Measurements from ENCODE around the gene RBFOX2.

RBFOX2 gene

DNA sequence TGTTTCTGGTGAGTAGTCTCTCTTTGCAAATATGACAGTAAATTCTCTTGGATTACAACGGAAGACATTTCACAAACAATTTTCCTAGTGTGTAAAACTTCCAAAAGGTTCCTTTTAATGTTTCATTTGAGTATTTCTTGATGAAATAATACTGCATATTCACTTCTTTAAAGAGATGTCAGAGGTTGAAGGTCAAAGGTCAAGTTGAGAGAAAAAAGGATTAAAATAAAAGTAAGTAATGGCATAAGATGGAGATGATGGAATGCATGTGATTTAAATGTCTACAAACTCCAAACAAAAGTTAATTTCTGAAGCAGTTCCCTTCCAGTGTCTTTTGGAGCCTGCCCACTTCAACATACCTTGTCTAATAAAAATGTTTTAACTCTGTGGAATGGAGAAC, 270.2 kb downstream of the RBFOX2 start:
- DNase-seq (ENCODE audit: extremely low read depth, insufficient read length) = no peak
- no peaks in the 10 kb centered on the region for H3K27me3 ChIP-seq (replicated peaks; ENCODE audit: control insufficient read depth, insufficient read depth, low read length)
- no peak for TF ChIP-seq CTCF (IDR thresholded peaks at IDR 0.05; ENCODE audit: insufficient read depth, low read length, poor library complexity, severe bottlenecking)
- H3K36me3 ChIP-seq (ENCODE audit: control insufficient read depth, insufficient read depth, low read length) = no peaks in the 10 kb centered on the region
- no peak overlapping the region for H3K4me3 ChIP-seq (replicated peaks; ENCODE audit: low read depth, low read length)

GRCh38 chr22:35756722-35757121, 271.9 kb downstream of the RBFOX2 start:
- H3K36me3 ChIP-seq (ENCODE audit: control insufficient read depth, insufficient read depth, low read length) = no peaks in the 10 kb centered on the region
- no peaks in the 10 kb centered on the region for H3K27me3 ChIP-seq (replicated peaks; ENCODE audit: control insufficient read depth, insufficient read depth, low read length)
- DNase-seq (ENCODE audit: extremely low read depth, insufficient read length) = no peak
- TF ChIP-seq CTCF (IDR thresholded peaks at IDR 0.05; ENCODE audit: insufficient read depth, low read length, poor library complexity, severe bottlenecking) = no peak
- H3K4me3 ChIP-seq (replicated peaks; ENCODE audit: low read depth, low read length) = no peak overlapping the region

DNA sequence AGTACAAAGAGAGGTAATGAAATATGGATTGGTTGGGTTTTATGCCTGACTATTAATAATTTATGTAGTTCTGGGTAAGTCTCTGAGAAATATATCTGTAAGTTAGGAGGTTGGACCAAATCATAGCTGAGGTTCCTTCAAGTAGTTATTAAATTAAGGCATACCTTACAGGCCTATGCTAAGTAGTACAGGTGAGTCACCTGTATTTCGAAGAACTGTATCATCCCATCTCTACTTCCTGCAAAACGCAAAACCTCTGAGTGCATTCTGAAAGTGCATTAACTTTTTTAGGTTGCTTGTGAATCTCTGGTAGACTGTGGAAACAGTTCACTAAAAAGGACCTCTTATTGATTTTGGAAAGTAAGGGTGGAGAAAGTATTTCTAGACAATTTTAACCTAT, 273.9 kb downstream of the RBFOX2 start:
- Histone ChIP-seq H3K36me3 (ENCODE audit: control insufficient read depth, insufficient read depth, low read length) (no peaks in the 10 kb centered on the region), H3K27me3 (replicated peaks; ENCODE audit: control insufficient read depth, insufficient read depth, low read length) (no peaks in the 10 kb centered on the region; the same call in 1 of the 2 replicates), H3K4me3 (replicated peaks; ENCODE audit: low read depth, low read length) (no peak overlapping the region)
- no peak for DNase-seq (ENCODE audit: extremely low read depth, insufficient read length)
- TF ChIP-seq CTCF (IDR thresholded peaks at IDR 0.05; ENCODE audit: insufficient read depth, low read length, poor library complexity, severe bottlenecking) = no peak

- Histone ChIP-seq H3K36me3 (ENCODE audit: control insufficient read depth, insufficient read depth, low read length) (no peaks in the 10 kb centered on the region), H3K4me3 (replicated peaks; ENCODE audit: low read depth, low read length) (no peak overlapping the region), H3K27me3 (replicated peaks; ENCODE audit: control insufficient read depth, insufficient read depth, low read length) (no peaks in the 10 kb centered on the region; the same call in 1 of the 2 replicates)
- DNase-seq (ENCODE audit: extremely low read depth, insufficient read length) = no peak
- TF ChIP-seq CTCF (IDR thresholded peaks at IDR 0.05; ENCODE audit: insufficient read depth, low read length, poor library complexity, severe bottlenecking) = no peak
Observed at GRCh38 chr22:35752863-35753189, 275.8 kb downstream of the RBFOX2 start.

- H3K4me3 ChIP-seq (replicated peaks; ENCODE audit: low read depth, low read length) = no peak overlapping the region
- no peaks in the 10 kb centered on the region for H3K36me3 ChIP-seq (ENCODE audit: control insufficient read depth, insufficient read depth, low read length)
Observed at GRCh38 chr22:35752006-35752862, 276.4 kb downstream of the RBFOX2 start.

More at GRCh38 chr22:35752006-35752862, 276.4 kb downstream of the RBFOX2 start:
- no peak for TF ChIP-seq CTCF (IDR thresholded peaks at IDR 0.05; ENCODE audit: insufficient read depth, low read length, poor library complexity, severe bottlenecking)
- DNase-seq (ENCODE audit: extremely low read depth, insufficient read length) = peak; percentile 19
- no peaks in the 10 kb centered on the region; the same call in 1 of the 2 replicates for H3K27me3 ChIP-seq (replicated peaks; ENCODE audit: control insufficient read depth, insufficient read depth, low read length)
